Karpas-422 (cell line): Measurements from ENCODE around the gene MAPK4. TPM values are rescaled to one million over a fixed set of nuclear protein-coding genes. Genes with fewer than 3 reads are reported as not detected.

Experiments
- DNase-seq: peaks from one replicate; pipeline ENCODE4 v3.0.0-alpha.2; 2015
- H2AFZ ChIP-seq: fragments of 200-600 bp; sonication (generic); 2 replicates; pipeline ENCODE4 v1.6.1; 2014; ENCODE audit warnings: antibody characterized with exemption, low read length, mixed read lengths
- H3K27ac ChIP-seq: fragments of 200-600 bp; sonication (generic); 2 replicates; pipeline ENCODE4 v1.5.1; 2014; ENCODE audit warnings: mild to moderate bottlenecking, low read length, moderate library complexity
- H3K27me3 ChIP-seq: fragments of 200-600 bp; sonication (generic); 2 replicates; pipeline ENCODE4 v1.6.1; 2014; ENCODE audit warnings: low read length, mixed read lengths
- H3K36me3 ChIP-seq: fragments of 200-600 bp; sonication (generic); 2 replicates; pipeline ENCODE4 v1.6.1; 2014; ENCODE audit warnings: low read length, mixed read lengths; ENCODE audit not compliant: insufficient read depth
- H3K4me1 ChIP-seq: fragments of 200-600 bp; sonication (generic); 2 replicates; pipeline ENCODE4 v1.6.1; 2014; ENCODE audit warnings: mild to moderate bottlenecking, low read length, mixed read lengths
- H3K4me2 ChIP-seq: fragments of 200-600 bp; sonication (generic); 2 replicates; pipeline ENCODE4 v1.6.1; 2014; ENCODE audit warnings: low read length, low read depth, mild to moderate bottlenecking; ENCODE audit not compliant: poor library complexity, severe bottlenecking
- H3K4me3 ChIP-seq: fragments of 200-600 bp; sonication (generic); 2 replicates; pipeline ENCODE4 v1.5.1; 2014; ENCODE audit warnings: mild to moderate bottlenecking, antibody characterized with exemption, low read length, mixed read lengths
- H3K79me2 ChIP-seq: fragments of 200-600 bp; sonication (generic); 2 replicates; pipeline ENCODE4 v1.6.1; 2014; ENCODE audit warnings: mild to moderate bottlenecking, low read length, mixed read lengths
- H3K9ac ChIP-seq: fragments of 200-600 bp; sonication (generic); 2 replicates; pipeline ENCODE4 v1.6.0; 2014; ENCODE audit warnings: low read length
- H3K9me2 ChIP-seq: fragments of 200-600 bp; sonication (generic), shearing (Covaris generic); replicated peaks from 2 replicates; pipeline ENCODE4 v1.6.0; 2014; ENCODE audit warnings: mild to moderate bottlenecking, low read length, moderate library complexity; ENCODE audit not compliant: insufficient read depth
- H3K9me3 ChIP-seq: fragments of 300-700, 200-600 bp; sonication (generic); 2 replicates; pipeline ENCODE4 v1.6.1; 2014; ENCODE audit warnings: low read length, mixed read lengths
- H4K20me1 ChIP-seq: fragments of 200-600 bp; sonication (generic); 2 replicates; pipeline ENCODE4 v1.6.1; 2014; ENCODE audit warnings: mild to moderate bottlenecking, antibody characterized with exemption, low read length, low read depth; ENCODE audit not compliant: insufficient read depth
- total RNA-seq: library from RNA; depleted of rRNA; stranded (reverse); fragments of >200 nt; shearing (Covaris generic); gene quantifications from 2 replicates; pipeline ENCODE4 v1.2.3, GENCODE V29; 2014; ENCODE audit warnings: low replicate concordance

MAPK4 gene
- total RNA-seq, 1 experiment from 2014 or later = not detected

DNA sequence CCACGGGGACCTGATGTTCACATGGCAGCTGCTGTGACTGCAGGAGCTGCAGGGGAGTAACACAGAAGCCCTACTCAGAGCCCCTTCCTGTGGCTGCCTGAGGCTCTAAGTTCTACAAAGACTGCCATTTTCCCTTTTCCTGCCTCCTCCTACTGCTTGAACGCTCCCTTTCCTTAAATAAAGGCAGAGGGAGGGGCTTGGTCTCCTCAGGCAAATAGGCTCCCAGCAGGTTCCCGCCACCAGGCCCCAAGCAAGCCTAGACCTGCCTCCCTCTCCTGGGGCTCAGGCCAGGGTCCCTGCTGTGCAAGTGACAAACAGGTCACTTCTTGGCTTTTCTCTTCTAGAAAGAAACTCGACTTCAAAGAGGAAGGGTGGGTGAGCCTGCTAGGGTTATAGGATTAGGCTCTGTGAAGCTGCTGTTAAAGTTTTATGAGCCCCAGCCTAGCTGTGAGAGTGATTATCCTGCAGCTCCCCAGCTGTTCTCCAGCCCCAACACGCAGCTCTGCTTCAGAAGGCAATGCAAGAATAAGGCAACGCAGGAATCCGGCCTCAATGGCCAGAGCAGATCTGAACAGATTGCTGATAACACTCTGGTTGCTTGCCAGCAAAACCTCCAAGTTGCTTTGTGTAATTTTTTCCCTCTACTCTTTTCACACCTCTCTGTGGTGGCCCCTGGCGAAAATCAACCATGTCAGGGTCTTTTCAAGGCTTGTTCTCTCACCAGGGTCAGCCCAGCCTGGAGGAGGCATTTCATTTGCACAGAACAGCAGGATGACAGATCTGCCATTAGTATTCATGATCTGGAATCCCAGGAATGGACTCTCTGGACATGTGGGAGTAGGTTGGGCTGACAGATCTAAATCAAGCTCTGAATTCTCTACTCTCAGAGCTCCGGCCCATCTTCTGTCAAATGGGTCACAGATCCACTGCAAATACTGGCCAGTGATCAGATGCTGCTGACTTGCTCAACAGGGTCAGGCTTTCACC is 188.6 kb downstream of the MAPK4 start:
- DNase-seq = no peak
- Histone ChIP-seq H3K9me2 (no peaks in the 10 kb centered on the region), H3K27ac (no peak overlapping the region), H4K20me1 (no peaks in the 10 kb centered on the region), H3K4me1 (no peaks in the 10 kb centered on the region), H3K9ac (no peak overlapping the region), H3K79me2 (no peaks in the 10 kb centered on the region), H3K27me3 (no peaks in the 10 kb centered on the region), H3K9me3 (no peaks in the 10 kb centered on the region), H3K36me3 (no peaks in the 10 kb centered on the region), H3K4me2 (no peak overlapping the region), H2AFZ (no peak overlapping the region), H3K4me3 (no peak overlapping the region)

DNA sequence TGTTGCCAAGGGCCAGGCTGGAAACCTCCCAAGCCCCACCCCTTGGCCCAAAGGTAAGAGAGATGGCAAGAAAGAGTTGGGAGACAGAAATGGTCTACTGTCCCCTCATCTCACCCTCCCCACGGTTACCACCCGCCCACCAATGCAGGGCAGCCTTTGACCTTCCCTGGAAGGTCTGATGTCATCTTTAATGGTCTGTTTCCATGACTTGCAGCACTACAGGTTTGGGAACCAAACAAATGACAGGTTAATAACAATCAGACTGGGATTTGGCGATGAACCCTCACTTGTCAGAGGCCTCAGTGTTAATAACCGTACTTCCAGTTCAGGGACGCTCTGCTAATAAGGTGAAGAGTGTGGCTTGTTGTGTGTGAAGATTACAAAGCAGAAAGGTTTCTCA is 189.5 kb downstream of the MAPK4 start:
- H3K27ac ChIP-seq = no peak overlapping the region
- H3K9ac ChIP-seq = no peak overlapping the region

DNA sequence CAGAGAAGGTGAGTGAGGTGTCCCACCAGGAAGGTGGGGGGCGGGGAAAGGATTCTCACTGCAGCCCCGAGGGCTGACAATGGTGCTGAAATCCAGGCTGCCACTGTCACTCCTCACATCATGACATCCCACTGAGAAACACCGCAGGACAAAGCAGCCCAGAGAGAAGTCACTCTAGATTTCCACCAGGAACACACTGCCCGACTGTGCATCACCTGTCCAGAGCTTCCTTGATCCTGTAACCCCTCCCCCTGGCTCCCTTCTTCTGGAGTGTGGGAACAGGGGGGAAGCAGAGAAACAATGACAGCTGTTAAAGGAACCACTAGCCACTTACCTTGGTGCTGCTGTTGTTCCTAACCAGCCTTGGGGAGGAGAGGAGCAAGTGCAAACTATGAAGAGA is 190.1 kb downstream of the MAPK4 start:
- DNase-seq = no peak
- H3K4me3 ChIP-seq = no peak overlapping the region
- H3K36me3 ChIP-seq = no peaks in the 10 kb centered on the region
- no peaks in the 10 kb centered on the region for H3K9me2 ChIP-seq
- no peaks in the 10 kb centered on the region for H4K20me1 ChIP-seq
- H3K79me2 ChIP-seq = no peaks in the 10 kb centered on the region
- no peaks in the 10 kb centered on the region for H3K4me1 ChIP-seq
- no peak overlapping the region for H2AFZ ChIP-seq
- H3K27ac ChIP-seq = no peak overlapping the region
- H3K9me3 ChIP-seq = no peaks in the 10 kb centered on the region
- no peaks in the 10 kb centered on the region for H3K27me3 ChIP-seq
- no peak overlapping the region for H3K4me2 ChIP-seq
- no peak overlapping the region for H3K9ac ChIP-seq

More for the DNA sequence above, 189.5 kb downstream of the MAPK4 start:
- Histone ChIP-seq H4K20me1 (no peaks in the 10 kb centered on the region), H3K4me1 (no peaks in the 10 kb centered on the region), H3K79me2 (no peaks in the 10 kb centered on the region), H3K4me3 (no peak overlapping the region), H3K36me3 (no peaks in the 10 kb centered on the region), H3K27me3 (no peaks in the 10 kb centered on the region), H3K9me3 (no peaks in the 10 kb centered on the region), H3K9me2 (no peaks in the 10 kb centered on the region), H2AFZ (no peak overlapping the region), H3K4me2 (no peak overlapping the region)
- DNase-seq = no peak

DNA sequence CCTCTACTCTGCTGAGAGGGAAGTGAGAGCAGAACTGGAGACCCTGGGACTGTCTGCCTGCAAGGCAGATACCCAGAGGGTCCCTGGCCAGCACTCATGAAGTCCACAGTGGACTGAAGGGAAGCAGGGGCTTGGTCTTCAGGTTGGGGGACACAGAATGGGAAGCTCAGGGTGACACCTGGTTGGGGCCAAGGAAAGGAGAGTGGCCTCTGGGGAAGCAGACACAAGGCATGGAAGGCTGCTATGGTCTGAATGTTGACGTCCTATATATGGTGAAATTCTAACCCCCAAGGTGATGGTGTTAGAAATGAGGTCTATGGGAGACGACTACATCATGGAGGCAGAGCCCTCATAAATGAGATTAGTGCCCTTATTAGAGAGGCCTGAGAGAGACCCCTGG is 190.7 kb downstream of the MAPK4 start:
- H3K36me3 ChIP-seq = no peaks in the 10 kb centered on the region
- H3K4me1 ChIP-seq = no peaks in the 10 kb centered on the region
- H3K9me2 ChIP-seq = no peaks in the 10 kb centered on the region
- H3K27ac ChIP-seq = no peak overlapping the region
- H2AFZ ChIP-seq = no peak overlapping the region
- H3K79me2 ChIP-seq = no peaks in the 10 kb centered on the region
- no peaks in the 10 kb centered on the region for H4K20me1 ChIP-seq
- no peak overlapping the region for H3K9ac ChIP-seq
- no peak overlapping the region for H3K4me3 ChIP-seq
- H3K27me3 ChIP-seq = no peaks in the 10 kb centered on the region
- DNase-seq = no peak
- H3K9me3 ChIP-seq = no peaks in the 10 kb centered on the region
- no peak overlapping the region for H3K4me2 ChIP-seq

DNA sequence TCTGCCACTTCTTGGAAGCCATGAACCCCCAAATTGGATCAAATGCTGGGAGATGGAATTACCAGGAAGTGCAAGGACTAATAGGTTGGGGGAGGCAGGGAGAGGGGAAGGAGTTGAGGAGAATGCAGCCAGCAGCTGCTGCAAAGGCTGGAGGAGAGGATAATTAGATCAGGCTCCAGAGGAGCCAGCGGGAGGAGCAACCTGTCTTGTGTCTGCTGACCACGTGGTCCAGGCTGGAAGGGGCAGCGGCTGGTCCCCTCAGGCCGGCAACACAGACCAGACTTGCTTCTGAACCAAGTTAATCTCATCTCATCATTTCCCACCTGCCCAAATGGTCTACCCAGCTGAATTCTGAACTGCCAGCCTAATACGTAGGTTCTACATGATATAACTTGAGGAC is 191.6 kb downstream of the MAPK4 start:
- no peak overlapping the region for H3K9ac ChIP-seq
- no peak for DNase-seq
- H3K4me3 ChIP-seq = no peak overlapping the region
- H3K4me2 ChIP-seq = no peak overlapping the region
- no peaks in the 10 kb centered on the region for H3K4me1 ChIP-seq
- no peak overlapping the region for H3K27ac ChIP-seq
- no peaks in the 10 kb centered on the region for H4K20me1 ChIP-seq
- no peaks in the 10 kb centered on the region for H3K27me3 ChIP-seq
- no peaks in the 10 kb centered on the region for H3K79me2 ChIP-seq
- no peaks in the 10 kb centered on the region for H3K9me3 ChIP-seq
- H3K36me3 ChIP-seq = no peaks in the 10 kb centered on the region
- no peaks in the 10 kb centered on the region for H3K9me2 ChIP-seq
- no peak overlapping the region for H2AFZ ChIP-seq

DNA sequence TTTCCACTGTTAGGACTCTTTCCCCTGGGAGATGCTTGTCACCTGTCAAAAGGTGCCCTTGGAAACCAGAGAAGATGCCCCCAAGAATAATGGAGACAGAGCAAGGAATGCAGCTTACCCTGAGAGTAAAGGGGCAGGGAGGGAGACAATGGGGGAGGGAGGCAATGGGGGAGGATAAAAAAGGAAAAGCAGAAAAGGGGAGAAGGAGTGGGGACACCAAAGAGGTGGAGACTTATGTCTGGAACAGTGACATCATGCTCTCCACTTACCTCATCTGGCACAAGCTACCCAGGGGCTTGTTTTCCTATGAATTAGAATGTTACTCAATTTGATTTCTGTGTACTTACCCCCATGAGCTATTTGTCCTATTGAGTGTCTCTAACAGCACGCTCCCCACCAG is 192.1 kb downstream of the MAPK4 start:
- H3K9ac ChIP-seq = no peak overlapping the region
- no peaks in the 10 kb centered on the region for H3K36me3 ChIP-seq
- no peak overlapping the region for H3K27ac ChIP-seq
- no peak for DNase-seq
- no peak overlapping the region for H3K4me2 ChIP-seq
- no peaks in the 10 kb centered on the region for H3K9me2 ChIP-seq
- no peaks in the 10 kb centered on the region for H3K79me2 ChIP-seq
- H4K20me1 ChIP-seq = no peaks in the 10 kb centered on the region
- H3K9me3 ChIP-seq = no peaks in the 10 kb centered on the region
- H3K4me3 ChIP-seq = no peak overlapping the region
- no peaks in the 10 kb centered on the region for H3K27me3 ChIP-seq
- no peaks in the 10 kb centered on the region for H3K4me1 ChIP-seq
- no peak overlapping the region for H2AFZ ChIP-seq

DNA sequence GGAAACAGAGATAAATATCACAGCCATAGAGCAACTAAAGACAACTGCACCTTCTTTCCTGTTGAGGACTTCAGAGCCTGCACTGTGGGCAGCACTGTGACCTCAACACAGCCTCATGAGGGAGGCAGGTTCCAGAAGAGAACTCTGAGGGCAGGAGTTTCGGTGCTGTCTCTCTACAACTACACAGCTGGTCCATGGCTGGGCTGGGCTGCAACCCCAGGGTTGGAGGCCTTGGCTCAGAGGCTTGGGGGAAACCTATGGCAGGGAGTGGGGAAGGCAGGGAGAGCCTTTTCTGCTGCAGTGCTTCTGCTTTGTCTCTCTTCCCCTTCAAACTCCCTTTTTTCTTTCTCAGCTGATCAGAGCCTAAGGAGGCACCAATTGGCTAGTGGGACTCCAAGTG is 193.4 kb downstream of the MAPK4 start:
- H3K9ac ChIP-seq = no peak overlapping the region
- no peak for DNase-seq
- H3K9me3 ChIP-seq = no peaks in the 10 kb centered on the region
- H3K36me3 ChIP-seq = no peaks in the 10 kb centered on the region
- no peaks in the 10 kb centered on the region for H4K20me1 ChIP-seq
- no peak overlapping the region for H3K27ac ChIP-seq
- H3K79me2 ChIP-seq = no peaks in the 10 kb centered on the region
- no peak overlapping the region for H3K4me2 ChIP-seq
- H2AFZ ChIP-seq = no peak overlapping the region
- H3K4me3 ChIP-seq = no peak overlapping the region
- no peaks in the 10 kb centered on the region for H3K4me1 ChIP-seq
- H3K9me2 ChIP-seq = no peaks in the 10 kb centered on the region
- no peaks in the 10 kb centered on the region for H3K27me3 ChIP-seq

DNA sequence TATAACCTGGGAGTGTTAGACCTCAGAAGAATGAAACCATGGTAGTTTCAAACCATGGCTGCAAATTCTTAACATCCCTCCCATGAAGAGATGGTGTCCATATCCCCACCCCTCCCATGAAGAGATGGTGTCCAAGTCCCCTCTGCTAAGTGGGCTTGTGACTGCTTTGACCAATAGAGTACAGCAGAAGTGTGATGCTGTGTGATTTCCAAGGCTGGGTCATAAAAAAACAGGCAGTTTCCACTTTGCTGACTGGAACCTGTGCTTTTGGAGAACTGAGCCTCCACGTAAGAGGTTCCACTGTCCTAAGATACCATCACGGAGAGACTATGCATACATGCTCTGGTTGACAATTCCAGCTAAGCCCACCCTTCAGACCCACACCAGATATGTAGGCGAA is 194.4 kb downstream of the MAPK4 start:
- Histone ChIP-seq H3K9me3 (no peaks in the 10 kb centered on the region), H4K20me1 (no peaks in the 10 kb centered on the region), H3K79me2 (no peaks in the 10 kb centered on the region), H3K27me3 (no peaks in the 10 kb centered on the region), H3K4me2 (no peak overlapping the region), H3K4me1 (no peaks in the 10 kb centered on the region), H3K27ac (no peak overlapping the region), H2AFZ (no peak overlapping the region), H3K9ac (no peak overlapping the region), H3K4me3 (no peak overlapping the region), H3K36me3 (no peaks in the 10 kb centered on the region), H3K9me2 (no peaks in the 10 kb centered on the region)
- DNase-seq = no peak
